HEK293 (cell line): ENCODE data around the gene CAMK2D.

ENCODE experiments used
- CTCF ChIA-PET: fragments of 350-600 bp; formaldehyde crosslinking; extraction: SDS; loops from one replicate; lab custom pipeline; 2021; ENCODE audit warnings: antibody characterized with exemption; lab: Yijun Ruan, JAX
- POLR2A ChIA-PET: fragments of 300-600 bp; formaldehyde crosslinking; extraction: SDS; loops from one replicate; lab custom pipeline; 2020; ENCODE audit warnings: antibody characterized with exemption, inconsistent platforms; lab: Yijun Ruan, JAX
- H3K27ac ChIP-seq: fragments of 200-500 bp; sonication (Bioruptor generic); 2 replicates; pipeline ENCODE4 v1.5.1; 2014; ENCODE audit warnings: low read depth, low read length, control low read depth, inconsistent platforms; ENCODE audit errors: extremely low read depth
- H3K36me3 ChIP-seq, 2 experiments: fragments of 200-500 bp in 1 of 2; sonication (Bioruptor generic) in 1 of 2; 1 replicate in 1 of 2; 2 replicates in 1 of 2; pipeline ENCODE4 v1.5.1; 2014 to 2017; ENCODE audit warnings: inconsistent platforms in 2 of 2, low read length in 2 of 2; ENCODE audit not compliant: control insufficient read depth in 2 of 2, insufficient read depth in 1 of 2
- H3K4me1 ChIP-seq: fragments of 200-500 bp; sonication (Bioruptor generic); 2 replicates; pipeline ENCODE4 v1.5.1; 2014; ENCODE audit warnings: mild to moderate bottlenecking, low read length, inconsistent platforms; ENCODE audit not compliant: control insufficient read depth, insufficient read depth
- H3K4me3 ChIP-seq: 2 replicates; pipeline ENCODE4 v1.5.1; 2011; ENCODE audit warnings: low read depth, mild to moderate bottlenecking, control low read depth, low read length, moderate library complexity
- H3K9me3 ChIP-seq: fragments of 200-500 bp; sonication (Bioruptor generic); 2 replicates; pipeline ENCODE4 v1.5.1; 2014; ENCODE audit warnings: low read depth, low read length, inconsistent platforms; ENCODE audit not compliant: control insufficient read depth, insufficient read depth
- PBX3 ChIP-seq: sonication (generic); formaldehyde crosslinking; IDR thresholded peaks from 2 replicates; pipeline ENCODE4 v1.8.1; 2022; ENCODE audit warnings: mild to moderate bottlenecking, moderate library complexity, missing genetic modification reagents
- SETDB1 ChIP-seq: IDR thresholded peaks from one replicate; pipeline ENCODE4 v1.6.1; 2017; ENCODE audit warnings: mild to moderate bottlenecking, low read length, moderate library complexity, mixed read lengths; ENCODE audit not compliant: insufficient read length
- ZBTB26 ChIP-seq: fragments of 450-650 bp; formaldehyde crosslinking; optimal IDR thresholded peaks from 2 replicates; pipeline ENCODE3; 2016; ENCODE audit warnings: missing biosample characterization, mild to moderate bottlenecking, missing genetic modification characterization
- ZBTB48 ChIP-seq: fragments of 450-650 bp; formaldehyde crosslinking; IDR thresholded peaks from 2 replicates; pipeline ENCODE4 v1.5.1; 2016; ENCODE audit warnings: missing biosample characterization, missing genetic modification characterization
- ZIC2 ChIP-seq: fragments of 450-650 bp; formaldehyde crosslinking; IDR thresholded peaks from 2 replicates; pipeline ENCODE4 v1.5.1; 2016; ENCODE audit warnings: missing biosample characterization, missing genetic modification characterization
- ZNF184 ChIP-seq: fragments of 450-650 bp; IDR thresholded peaks from 2 replicates; pipeline ENCODE4 v1.5.1; 2018; ENCODE audit warnings: missing biosample characterization, mild to moderate bottlenecking, missing genetic modification characterization
- ZNF202 ChIP-seq: fragments of 450-650 bp; formaldehyde crosslinking; IDR thresholded peaks from 2 replicates; pipeline ENCODE4 v1.5.1; 2016; ENCODE audit warnings: missing biosample characterization, missing genetic modification characterization, borderline replicate concordance
- ZNF391 ChIP-seq: fragments of 450-650 bp; formaldehyde crosslinking; IDR thresholded peaks from 2 replicates; pipeline ENCODE4 v1.5.1; 2016; ENCODE audit warnings: low read depth, missing biosample characterization, missing genetic modification characterization, borderline replicate concordance
- ZNF426 ChIP-seq: fragments of 450-650 bp; formaldehyde crosslinking; IDR thresholded peaks from 2 replicates; pipeline ENCODE4 v1.5.1; 2017; ENCODE audit warnings: missing biosample characterization, missing genetic modification characterization, mild to moderate bottlenecking, inconsistent platforms, moderate library complexity
- ZNF514 ChIP-seq: fragments of 450-650 bp; formaldehyde crosslinking; IDR thresholded peaks from 2 replicates; pipeline ENCODE4 v1.5.1; 2016; ENCODE audit warnings: missing biosample characterization, missing genetic modification characterization
- ZNF544 ChIP-seq: fragments of 450-650 bp; formaldehyde crosslinking; IDR thresholded peaks from 2 replicates; pipeline ENCODE4 v1.5.0; 2017; ENCODE audit warnings: missing biosample characterization, missing genetic modification characterization
- ZNF621 ChIP-seq: fragments of 450-650 bp; formaldehyde crosslinking; IDR thresholded peaks from 2 replicates; pipeline ENCODE4 v1.5.1; 2017; ENCODE audit warnings: missing biosample characterization, missing genetic modification characterization
- ZSCAN5A ChIP-seq: fragments of 450-650 bp; formaldehyde crosslinking; IDR thresholded peaks from 2 replicates; pipeline ENCODE4 v1.5.1; 2016; ENCODE audit warnings: missing biosample characterization, missing genetic modification characterization
- TF ChIP-seq, protein P1 (sequence below): fragments of 450-650 bp; formaldehyde crosslinking; IDR thresholded peaks from 2 replicates; pipeline ENCODE4 v1.5.1; 2016; ENCODE audit warnings: missing biosample characterization, missing genetic modification characterization
- TF ChIP-seq, protein P2 (sequence below): fragments of 450-650 bp; formaldehyde crosslinking; IDR thresholded peaks from 2 replicates; pipeline ENCODE4 v1.5.1; 2016; ENCODE audit warnings: missing biosample characterization, missing genetic modification characterization
- TF ChIP-seq, protein P3 (sequence below): fragments of 450-650 bp; formaldehyde crosslinking; IDR thresholded peaks from 2 replicates; pipeline ENCODE4 v1.5.1; 2016; ENCODE audit warnings: missing biosample characterization, missing genetic modification characterization, borderline replicate concordance

CAMK2D gene

DNA sequence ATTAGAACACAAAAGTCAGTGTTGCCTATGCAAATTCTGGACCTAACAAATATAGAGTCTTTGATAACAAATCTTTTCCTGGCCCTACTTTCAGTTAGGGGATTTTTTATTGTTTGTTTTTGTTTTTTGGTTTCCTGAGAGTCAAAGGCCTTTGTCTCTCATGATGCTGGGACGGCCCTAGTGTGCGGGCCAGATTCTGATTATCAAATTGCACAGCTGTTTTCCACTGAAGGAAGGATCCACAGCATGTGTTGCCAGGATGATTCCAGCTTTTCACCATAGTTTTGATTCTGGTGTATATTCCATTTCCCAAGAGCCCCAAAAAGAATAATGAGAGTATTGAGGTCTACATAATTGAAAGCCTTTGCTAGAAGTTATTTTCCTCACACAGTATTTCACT, 248.2 kb downstream of the CAMK2D start:
- no peak for TF ChIP-seq ZSCAN5A
- TF ChIP-seq ZNF514 (tag by site-specific recombination), result no peak
- no peak for TF ChIP-seq ZNF544 (tag by site-specific recombination)
- TF ChIP-seq ZNF426 (tag by site-specific recombination), result no peak
- no peak for TF ChIP-seq ZNF184 (tag by site-specific recombination)
- TF ChIP-seq, protein P1, sequence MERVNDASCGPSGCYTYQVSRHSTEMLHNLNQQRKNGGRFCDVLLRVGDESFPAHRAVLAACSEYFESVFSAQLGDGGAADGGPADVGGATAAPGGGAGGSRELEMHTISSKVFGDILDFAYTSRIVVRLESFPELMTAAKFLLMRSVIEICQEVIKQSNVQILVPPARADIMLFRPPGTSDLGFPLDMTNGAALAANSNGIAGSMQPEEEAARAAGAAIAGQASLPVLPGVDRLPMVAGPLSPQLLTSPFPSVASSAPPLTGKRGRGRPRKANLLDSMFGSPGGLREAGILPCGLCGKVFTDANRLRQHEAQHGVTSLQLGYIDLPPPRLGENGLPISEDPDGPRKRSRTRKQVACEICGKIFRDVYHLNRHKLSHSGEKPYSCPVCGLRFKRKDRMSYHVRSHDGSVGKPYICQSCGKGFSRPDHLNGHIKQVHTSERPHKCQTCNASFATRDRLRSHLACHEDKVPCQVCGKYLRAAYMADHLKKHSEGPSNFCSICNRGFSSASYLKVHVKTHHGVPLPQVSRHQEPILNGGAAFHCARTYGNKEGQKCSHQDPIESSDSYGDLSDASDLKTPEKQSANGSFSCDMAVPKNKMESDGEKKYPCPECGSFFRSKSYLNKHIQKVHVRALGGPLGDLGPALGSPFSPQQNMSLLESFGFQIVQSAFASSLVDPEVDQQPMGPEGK (tag by site-specific recombination), result no peak
- TF ChIP-seq, protein P2, sequence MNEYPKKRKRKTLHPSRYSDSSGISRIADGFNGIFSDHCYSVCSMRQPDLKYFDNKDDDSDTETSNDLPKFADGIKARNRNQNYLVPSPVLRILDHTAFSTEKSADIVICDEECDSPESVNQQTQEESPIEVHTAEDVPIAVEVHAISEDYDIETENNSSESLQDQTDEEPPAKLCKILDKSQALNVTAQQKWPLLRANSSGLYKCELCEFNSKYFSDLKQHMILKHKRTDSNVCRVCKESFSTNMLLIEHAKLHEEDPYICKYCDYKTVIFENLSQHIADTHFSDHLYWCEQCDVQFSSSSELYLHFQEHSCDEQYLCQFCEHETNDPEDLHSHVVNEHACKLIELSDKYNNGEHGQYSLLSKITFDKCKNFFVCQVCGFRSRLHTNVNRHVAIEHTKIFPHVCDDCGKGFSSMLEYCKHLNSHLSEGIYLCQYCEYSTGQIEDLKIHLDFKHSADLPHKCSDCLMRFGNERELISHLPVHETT, result no peak
- TF ChIP-seq PBX3, result no peak
- TF ChIP-seq ZBTB26 (tag by site-specific recombination), result no peak
- no peak for TF ChIP-seq ZBTB48 (tag by site-specific recombination)
- TF ChIP-seq ZNF621 (tag by site-specific recombination), result no peak
- peaks cover 0 to 17% of the 10 kb centered on the region in 2 experiments; a peak in 1 of 3 replicates for H3K36me3 ChIP-seq
- POLR2A ChIA-PET, result no interaction called here
- no peaks in the 10 kb centered on the region for H3K4me1 ChIP-seq
- no peaks in the 10 kb centered on the region for H3K9me3 ChIP-seq
- CTCF ChIA-PET, result no interaction called here
- no peak overlapping the region for H3K27ac ChIP-seq
- no peak overlapping the region for H3K4me3 ChIP-seq

DNA sequence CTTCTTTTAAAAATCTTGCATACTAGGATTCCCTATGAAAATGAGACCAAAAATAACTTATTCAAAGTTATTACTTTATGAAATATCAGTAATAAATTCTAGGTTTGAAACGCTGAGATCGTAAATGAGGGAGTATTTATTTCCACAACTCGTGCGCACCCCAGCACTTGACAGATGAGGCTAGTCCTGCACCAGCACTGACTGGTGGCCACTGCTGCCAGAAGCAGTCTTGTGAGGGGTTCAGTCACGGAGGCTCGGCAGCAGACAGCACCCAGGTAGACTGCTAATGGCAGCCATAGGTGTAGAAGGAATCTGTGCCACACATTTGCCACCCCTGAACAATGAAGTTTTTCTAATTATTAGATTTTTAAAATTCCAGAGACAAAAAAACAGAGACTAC, 248.7 kb downstream of the CAMK2D start:
- no peak overlapping the region for H3K4me3 ChIP-seq
- ChIA-PET POLR2A (no interaction called here), CTCF (no interaction called here)
- H3K27ac ChIP-seq, result no peak overlapping the region
- peaks cover 0 to 17% of the 10 kb centered on the region in 2 experiments; a peak in 1 of 3 replicates for H3K36me3 ChIP-seq
- TF ChIP-seq ZIC2 (no peak), SETDB1 (no peak), ZNF391 (tag by site-specific recombination) (no peak), ZNF202 (tag by site-specific recombination) (no peak)
- TF ChIP-seq, protein P2, result no peak
- TF ChIP-seq, protein P3, sequence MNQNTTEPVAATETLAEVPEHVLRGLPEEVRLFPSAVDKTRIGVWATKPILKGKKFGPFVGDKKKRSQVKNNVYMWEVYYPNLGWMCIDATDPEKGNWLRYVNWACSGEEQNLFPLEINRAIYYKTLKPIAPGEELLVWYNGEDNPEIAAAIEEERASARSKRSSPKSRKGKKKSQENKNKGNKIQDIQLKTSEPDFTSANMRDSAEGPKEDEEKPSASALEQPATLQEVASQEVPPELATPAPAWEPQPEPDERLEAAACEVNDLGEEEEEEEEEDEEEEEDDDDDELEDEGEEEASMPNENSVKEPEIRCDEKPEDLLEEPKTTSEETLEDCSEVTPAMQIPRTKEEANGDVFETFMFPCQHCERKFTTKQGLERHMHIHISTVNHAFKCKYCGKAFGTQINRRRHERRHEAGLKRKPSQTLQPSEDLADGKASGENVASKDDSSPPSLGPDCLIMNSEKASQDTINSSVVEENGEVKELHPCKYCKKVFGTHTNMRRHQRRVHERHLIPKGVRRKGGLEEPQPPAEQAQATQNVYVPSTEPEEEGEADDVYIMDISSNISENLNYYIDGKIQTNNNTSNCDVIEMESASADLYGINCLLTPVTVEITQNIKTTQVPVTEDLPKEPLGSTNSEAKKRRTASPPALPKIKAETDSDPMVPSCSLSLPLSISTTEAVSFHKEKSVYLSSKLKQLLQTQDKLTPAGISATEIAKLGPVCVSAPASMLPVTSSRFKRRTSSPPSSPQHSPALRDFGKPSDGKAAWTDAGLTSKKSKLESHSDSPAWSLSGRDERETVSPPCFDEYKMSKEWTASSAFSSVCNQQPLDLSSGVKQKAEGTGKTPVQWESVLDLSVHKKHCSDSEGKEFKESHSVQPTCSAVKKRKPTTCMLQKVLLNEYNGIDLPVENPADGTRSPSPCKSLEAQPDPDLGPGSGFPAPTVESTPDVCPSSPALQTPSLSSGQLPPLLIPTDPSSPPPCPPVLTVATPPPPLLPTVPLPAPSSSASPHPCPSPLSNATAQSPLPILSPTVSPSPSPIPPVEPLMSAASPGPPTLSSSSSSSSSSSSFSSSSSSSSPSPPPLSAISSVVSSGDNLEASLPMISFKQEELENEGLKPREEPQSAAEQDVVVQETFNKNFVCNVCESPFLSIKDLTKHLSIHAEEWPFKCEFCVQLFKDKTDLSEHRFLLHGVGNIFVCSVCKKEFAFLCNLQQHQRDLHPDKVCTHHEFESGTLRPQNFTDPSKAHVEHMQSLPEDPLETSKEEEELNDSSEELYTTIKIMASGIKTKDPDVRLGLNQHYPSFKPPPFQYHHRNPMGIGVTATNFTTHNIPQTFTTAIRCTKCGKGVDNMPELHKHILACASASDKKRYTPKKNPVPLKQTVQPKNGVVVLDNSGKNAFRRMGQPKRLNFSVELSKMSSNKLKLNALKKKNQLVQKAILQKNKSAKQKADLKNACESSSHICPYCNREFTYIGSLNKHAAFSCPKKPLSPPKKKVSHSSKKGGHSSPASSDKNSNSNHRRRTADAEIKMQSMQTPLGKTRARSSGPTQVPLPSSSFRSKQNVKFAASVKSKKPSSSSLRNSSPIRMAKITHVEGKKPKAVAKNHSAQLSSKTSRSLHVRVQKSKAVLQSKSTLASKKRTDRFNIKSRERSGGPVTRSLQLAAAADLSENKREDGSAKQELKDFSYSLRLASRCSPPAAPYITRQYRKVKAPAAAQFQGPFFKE (tag by site-specific recombination), result no peak
- H3K9me3 ChIP-seq, result no peaks in the 10 kb centered on the region
- H3K4me1 ChIP-seq, result no peaks in the 10 kb centered on the region
